Measurements from ENCODE around the gene ZNF350. TPM values are rescaled to one million over a fixed set of nuclear protein-coding genes. Genes with fewer than 3 reads are reported as not detected.

ZNF350 gene
- total and polyA plus RNA-seq, 2 of the 13 experiments (the other 11 are each of a cell fraction or from before 2014, with no cell fraction given): 3.7 to 6.9 TPM

DNA sequence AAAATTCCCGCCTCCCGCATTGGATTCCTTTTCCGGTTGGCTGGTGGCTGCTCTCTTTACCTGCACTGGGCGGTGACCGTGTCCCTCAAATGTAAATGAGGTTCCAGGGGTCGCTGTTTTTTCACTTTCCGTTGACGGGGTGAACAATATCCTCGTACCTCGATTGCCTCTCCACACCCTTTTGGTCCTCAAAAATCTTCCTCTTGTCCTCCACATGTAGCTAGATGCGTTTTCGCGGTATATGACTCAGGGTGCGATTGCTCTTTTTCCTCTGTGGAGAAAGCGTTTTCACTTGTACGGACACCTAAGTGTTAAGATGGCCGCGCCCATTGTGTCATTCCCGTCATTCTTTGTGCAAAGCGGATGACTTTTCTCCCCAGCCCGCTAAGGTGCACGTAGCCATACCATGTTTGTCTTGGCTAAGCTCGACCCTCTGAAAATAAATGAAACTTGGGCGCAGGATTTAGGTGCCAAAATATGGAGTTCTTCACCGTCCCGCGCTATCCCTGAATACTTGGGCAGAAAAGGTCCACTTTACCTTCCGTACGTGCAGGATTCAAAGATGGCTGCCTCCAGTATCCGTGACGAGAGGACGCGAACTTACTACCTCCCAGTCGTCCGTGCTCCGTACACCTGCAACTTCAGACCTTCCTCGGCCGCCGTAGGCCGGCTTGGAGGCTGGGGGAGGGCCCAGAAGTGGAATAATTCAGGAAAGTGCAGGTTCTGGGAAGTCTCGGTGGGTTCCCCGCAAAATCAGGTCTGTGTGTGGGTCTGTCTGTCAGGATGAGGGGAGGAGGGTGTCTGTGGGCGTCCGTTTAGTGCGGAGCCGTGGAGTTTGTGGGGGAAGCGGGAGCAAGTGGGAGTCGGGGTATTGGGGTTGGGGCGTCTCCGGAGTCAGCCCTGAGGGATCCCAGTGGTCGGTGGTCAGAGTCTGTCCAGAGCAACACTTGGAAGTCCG, 59.6 kb downstream of the ZNF350 start, which contains the start of gene ZNF613 (continued):
- no peak for TF ChIP-seq ZNF34 (CRISPR knock-in tag; IDR thresholded peaks at IDR 0.05; ENCODE audit: borderline replicate concordance)
- no peak for TF ChIP-seq POLR2AphosphoS2 (IDR thresholded peaks at IDR 0.05; ENCODE audit: low read depth, low read length)
- no peak for TF ChIP-seq ZSCAN31 (CRISPR knock-in tag; IDR thresholded peaks at IDR 0.05; ENCODE audit: low read depth)
- TF ChIP-seq ADNP (CRISPR knock-in tag; IDR thresholded peaks at IDR 0.05): no peak
- no peak for TF ChIP-seq EZH2 (conservative IDR thresholded peaks at IDR 0.05; ENCODE audit: low read depth, low read length)
- no peak for TF ChIP-seq ZFP62 (CRISPR knock-in tag; IDR thresholded peaks at IDR 0.05)
- no peak for TF ChIP-seq RARG (CRISPR knock-in tag; IDR thresholded peaks at IDR 0.05; ENCODE audit: low read depth)
- TF ChIP-seq, protein P1, sequence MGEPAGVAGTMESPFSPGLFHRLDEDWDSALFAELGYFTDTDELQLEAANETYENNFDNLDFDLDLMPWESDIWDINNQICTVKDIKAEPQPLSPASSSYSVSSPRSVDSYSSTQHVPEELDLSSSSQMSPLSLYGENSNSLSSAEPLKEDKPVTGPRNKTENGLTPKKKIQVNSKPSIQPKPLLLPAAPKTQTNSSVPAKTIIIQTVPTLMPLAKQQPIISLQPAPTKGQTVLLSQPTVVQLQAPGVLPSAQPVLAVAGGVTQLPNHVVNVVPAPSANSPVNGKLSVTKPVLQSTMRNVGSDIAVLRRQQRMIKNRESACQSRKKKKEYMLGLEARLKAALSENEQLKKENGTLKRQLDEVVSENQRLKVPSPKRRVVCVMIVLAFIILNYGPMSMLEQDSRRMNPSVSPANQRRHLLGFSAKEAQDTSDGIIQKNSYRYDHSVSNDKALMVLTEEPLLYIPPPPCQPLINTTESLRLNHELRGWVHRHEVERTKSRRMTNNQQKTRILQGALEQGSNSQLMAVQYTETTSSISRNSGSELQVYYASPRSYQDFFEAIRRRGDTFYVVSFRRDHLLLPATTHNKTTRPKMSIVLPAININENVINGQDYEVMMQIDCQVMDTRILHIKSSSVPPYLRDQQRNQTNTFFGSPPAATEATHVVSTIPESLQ (CRISPR knock-in tag; conservative IDR thresholded peaks at IDR 0.05): no peak
- TF ChIP-seq HBP1 (CRISPR knock-in tag; IDR thresholded peaks at IDR 0.05; ENCODE audit: low read depth): 0 out of 2 replicates have a peak, but pooled peaks have one; percentile 27
- TF ChIP-seq ISL2 (CRISPR knock-in tag; IDR thresholded peaks at IDR 0.05): 0 out of 2 replicates have a peak, but pooled peaks have one; percentile 9
- TF ChIP-seq HNRNPUL1 (IDR thresholded peaks at IDR 0.05; ENCODE audit: low read depth, low read length): no peak
- no peak for TF ChIP-seq MYPOP (CRISPR knock-in tag; IDR thresholded peaks at IDR 0.05)
- TF ChIP-seq PTBP1 (IDR thresholded peaks at IDR 0.05; ENCODE audit: low read depth, low read length, poor library complexity, severe bottlenecking): no peak
- TF ChIP-seq FOXA3 (CRISPR knock-in tag; IDR thresholded peaks at IDR 0.05): peak; percentile 36
- TF ChIP-seq STAG1 (CRISPR knock-in tag; IDR thresholded peaks at IDR 0.05): peak; percentile 21
- no peak for TF ChIP-seq SMC3 (IDR thresholded peaks at IDR 0.05; ENCODE audit: low read length)
- TF ChIP-seq STAT6 (CRISPR knock-in tag; IDR thresholded peaks at IDR 0.05; ENCODE audit: borderline replicate concordance): peak; percentile 76; the same call in 1 of the 2 replicates
- no peak for TF ChIP-seq ZNF788 (CRISPR knock-in tag; IDR thresholded peaks at IDR 0.05; ENCODE audit: borderline replicate concordance)
- TF ChIP-seq NR1H2 (CRISPR knock-in tag; IDR thresholded peaks at IDR 0.05; ENCODE audit: borderline replicate concordance, low read depth): no peak
- TF ChIP-seq, protein P2, sequence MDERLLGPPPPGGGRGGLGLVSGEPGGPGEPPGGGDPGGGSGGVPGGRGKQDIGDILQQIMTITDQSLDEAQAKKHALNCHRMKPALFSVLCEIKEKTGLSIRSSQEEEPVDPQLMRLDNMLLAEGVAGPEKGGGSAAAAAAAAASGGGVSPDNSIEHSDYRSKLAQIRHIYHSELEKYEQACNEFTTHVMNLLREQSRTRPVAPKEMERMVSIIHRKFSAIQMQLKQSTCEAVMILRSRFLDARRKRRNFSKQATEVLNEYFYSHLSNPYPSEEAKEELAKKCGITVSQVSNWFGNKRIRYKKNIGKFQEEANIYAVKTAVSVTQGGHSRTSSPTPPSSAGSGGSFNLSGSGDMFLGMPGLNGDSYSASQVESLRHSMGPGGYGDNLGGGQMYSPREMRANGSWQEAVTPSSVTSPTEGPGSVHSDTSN (CRISPR knock-in tag; IDR thresholded peaks at IDR 0.05): peak; percentile 90
- no peak for TF ChIP-seq SMAD9 (CRISPR knock-in tag; IDR thresholded peaks at IDR 0.05)

Data from HepG2 (cell line).